Fibroblast of skin of scalp (primary cell): ENCODE data around the gene TTLL4.
"Not testable (repeated sequence)": the region's sequence is repeated elsewhere in the genome, so short reads cannot be mapped to it uniquely, and the experiment has no call there.

ENCODE experiments used
- DNase-seq: peaks from one replicate; pipeline ENCODE4 v3.0.0-alpha.2; 2013

Gene TTLL4

GRCh38 chr2:218745160-218745558, 34.5 kb downstream of the TTLL4 start:
- no peak for DNase-seq

GRCh38 chr2:218745559-218746469, 35.2 kb downstream of the TTLL4 start:
- DNase-seq = no peak

DNA sequence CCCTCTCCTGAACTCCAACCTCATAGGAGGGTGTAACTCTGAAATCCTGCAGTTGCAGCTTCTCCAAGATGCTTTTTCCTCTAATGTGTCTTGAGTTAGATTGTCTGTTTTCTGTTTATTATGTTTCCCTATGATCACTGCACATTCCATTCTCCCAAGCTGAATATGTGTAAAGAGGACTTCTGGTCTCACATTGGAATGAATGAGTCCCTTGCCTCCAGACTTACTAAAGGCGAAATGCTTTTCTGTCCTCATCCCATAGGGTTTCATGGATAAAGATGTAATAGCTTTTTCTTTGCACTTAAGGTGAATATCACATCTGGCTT, 35.8 kb downstream of the TTLL4 start:
- no peak for DNase-seq

GRCh38 chr2:218746960-218747359, 36.3 kb downstream of the TTLL4 start:
- DNase-seq = no peak

DNA sequence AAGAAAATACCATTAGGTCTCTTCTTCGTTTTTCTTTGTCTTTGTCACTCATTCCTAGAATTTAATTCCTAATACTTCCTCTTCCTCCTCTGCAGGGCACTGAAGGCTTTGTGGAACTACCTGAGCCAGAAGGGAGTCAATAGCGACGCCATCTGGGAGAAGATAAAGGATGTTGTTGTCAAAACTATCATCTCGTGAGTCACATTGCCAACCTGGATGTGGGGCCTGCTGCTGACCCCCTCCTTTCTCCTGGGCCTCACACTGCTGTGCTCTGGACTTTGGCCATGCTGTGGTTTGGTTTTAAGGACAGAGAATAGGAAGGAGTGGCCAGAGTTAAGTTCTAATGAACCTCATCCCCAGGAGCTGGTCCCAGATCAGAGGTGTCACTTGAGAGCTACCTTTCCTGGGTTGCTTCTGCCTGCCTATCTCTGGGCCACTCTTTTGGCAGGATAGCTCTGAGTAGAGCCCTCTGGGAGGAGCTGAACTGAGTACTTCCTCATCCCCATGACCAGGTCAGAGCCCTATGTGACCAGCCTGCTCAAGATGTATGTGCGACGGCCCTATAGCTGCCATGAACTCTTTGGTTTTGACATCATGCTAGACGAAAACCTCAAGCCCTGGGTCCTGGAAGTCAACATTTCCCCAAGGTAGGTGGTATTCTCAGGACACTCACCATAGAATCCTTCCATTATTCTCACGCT, 38.3 kb downstream of the TTLL4 start:
- no peak for DNase-seq

- no peak for DNase-seq
Observed at GRCh38 chr2:218754201-218754600, 43.6 kb downstream of the TTLL4 start.

- DNase-seq = no peak
Observed at GRCh38 chr2:218754781-218755180, 44.1 kb downstream of the TTLL4 start.

GRCh38 chr2:218755198-218755566, 44.5 kb downstream of the TTLL4 start:
- no peak for DNase-seq

GRCh38 chr2:218755567-218756404, 45.2 kb downstream of the TTLL4 start:
- no peak for DNase-seq

DNA sequence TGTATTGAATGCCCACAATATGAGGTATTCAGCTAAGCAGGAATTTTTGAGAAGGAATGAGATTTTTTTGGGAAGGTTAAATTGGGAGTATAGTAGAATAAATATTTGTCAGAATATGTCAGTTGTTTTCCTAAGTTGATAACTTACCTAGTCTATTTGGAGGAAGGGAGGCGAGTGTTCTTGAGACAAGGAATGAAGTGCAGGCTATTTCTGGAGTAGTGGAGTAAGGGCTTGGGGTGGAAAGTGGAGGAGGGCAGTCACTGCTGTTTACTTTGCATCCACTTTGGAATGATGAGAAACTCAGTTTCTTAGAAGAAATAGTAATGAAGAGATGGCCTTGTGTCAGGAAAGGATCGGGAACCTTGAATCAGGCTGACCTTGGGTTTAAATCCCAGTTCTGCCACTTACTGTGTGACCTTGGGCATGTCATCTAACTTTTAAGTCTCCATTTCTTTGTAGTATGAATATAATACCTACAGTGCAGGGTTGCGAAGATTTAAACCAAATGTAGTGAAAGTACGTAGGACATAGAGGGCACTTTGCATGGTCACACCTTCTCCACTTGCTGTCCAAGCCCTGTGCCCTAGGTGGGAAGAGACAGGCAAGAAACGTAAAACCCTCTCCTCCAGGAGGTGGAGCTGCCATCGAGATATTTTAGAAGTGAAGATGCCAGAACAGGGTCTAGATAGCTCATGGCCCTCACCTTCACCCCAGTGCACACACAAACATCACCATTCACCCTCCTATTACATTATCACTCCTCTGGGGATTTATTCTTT, 46.2 kb downstream of the TTLL4 start:
- DNase-seq = no peak

DNA sequence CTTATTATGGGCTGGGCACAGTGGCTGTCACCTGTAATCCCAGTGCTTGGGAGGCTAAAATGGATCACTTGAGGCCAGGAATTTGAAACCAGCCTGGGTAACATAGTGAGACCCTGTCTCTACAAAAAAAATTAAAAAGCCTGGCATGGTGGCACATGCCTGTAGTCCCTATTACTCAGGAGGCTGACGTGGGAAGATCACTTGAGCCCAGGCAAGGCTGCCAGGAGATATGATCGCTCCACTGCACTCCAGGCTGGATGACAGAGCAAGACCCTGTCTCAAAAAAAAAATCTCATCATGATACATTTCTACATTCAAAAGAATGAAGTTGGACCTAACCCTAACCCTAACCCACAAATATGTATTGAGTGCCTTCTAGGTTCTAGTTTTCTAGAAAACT, 51.2 kb downstream of the TTLL4 start:
- DNase-seq = no peak

DNA sequence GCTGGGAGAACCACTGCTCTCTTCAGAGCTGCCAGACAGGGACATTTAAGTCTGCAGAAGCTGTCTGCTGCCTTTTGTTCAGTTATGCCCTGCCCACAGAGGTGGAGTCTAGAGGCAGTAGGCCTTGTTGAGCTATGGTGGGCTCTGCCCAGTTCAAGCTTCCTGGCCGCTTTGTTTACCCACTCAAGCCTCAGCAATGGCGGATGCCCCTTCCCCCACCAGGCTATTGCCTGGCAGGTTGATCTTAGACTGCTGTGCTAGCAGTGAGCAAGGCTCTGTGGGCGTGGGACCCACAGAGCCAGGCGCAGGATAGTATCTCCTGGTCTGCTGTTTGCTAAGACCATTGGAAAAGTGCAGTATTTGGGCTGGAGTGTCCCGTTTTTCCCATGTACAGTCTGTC, 62.1 kb downstream of the TTLL4 start:
- DNase-seq = not testable (repeated sequence)

- DNase-seq = no peak
Observed at GRCh38 chr2:218773881-218774280, 63.2 kb downstream of the TTLL4 start.

- DNase-seq = no peak
Observed at GRCh38 chr2:218776488-218776887, 65.9 kb downstream of the TTLL4 start.

DNA sequence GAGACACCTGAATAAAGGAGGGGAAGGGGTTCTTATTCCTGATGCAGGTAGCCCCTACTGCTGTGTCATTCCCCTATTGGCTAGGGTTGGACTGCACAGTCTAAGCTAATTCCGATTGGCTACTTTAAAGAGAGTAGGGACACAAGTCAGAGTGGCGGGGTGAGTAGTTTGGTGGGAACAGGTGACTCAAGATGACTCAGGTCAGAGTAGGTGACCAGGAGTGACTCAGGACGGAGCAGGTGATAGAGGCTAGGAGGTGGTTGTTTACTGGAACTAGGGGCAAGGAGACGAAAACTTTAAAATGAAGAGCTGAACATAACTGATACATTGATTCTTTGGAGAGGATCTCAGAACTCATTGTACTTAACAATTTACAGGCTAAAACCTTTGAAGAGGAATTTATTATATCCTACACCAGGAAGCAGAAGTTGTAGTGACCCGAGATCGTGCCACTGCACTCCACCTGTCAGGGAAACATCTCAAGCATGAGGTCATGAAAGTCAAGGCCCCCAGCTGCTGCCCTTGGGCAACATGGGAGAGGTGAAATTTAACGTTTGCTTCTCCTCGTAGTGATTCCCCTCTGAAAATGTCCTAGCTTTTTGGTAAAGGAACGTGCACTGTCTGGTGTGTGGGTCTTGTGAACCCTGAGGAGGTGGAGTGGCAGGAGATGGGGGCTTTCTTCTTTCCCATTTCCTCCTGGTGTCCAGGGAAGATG, 66.8 kb downstream of the TTLL4 start:
- no peak for DNase-seq

GRCh38 chr2:218780046-218780445, 69.4 kb downstream of the TTLL4 start:
- DNase-seq = no peak

- no peak for DNase-seq
Observed at GRCh38 chr2:218780851-218781690, 70.4 kb downstream of the TTLL4 start.

DNA sequence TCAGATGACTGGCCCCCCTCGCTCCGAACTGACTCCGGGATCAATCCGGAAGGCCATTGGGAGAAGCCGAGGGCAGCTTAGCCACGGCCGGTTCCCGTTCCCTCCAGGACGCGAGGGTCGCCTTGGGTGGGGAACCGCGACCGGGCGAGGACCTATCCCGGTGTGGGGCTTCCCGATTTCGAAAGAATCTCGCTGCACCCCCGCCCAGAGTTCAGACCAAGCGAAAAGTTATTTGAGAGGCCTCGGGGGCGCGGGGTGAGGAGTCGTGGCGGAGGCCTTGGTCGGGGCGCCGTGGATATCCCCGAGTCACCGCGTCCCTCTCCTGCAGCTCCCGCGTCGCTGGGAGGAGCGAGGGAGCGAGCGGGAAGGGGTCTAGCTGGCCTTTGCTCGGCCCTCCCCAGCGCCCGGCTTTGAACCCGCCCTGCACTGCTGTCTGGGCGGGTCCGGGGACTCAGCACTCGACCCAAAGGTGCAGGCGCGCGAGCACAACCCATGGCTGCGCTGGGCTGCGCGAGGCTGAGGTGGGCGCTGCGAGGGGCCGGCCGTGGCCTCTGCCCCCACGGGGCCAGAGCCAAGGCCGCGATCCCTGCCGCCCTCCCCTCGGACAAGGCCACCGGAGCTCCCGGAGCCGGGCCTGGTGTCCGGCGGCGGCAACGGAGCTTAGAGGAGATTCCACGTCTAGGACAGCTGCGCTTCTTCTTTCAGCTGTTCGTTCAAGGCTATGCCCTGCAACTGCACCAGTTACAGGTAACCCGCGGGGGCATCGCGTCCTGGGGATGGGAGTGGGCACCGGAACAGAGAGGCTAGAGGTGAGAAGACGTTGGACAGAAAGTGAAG, 71.3 kb downstream of the TTLL4 start, which contains the start of gene CYP27A1:
Gene CYP27A1, plus strand, starts transcription at position 457 of the 837 bp plus-strand sequence. Its CDS starts 36 bp downstream, at position 493.
- DNase-seq = peak; percentile 19

- no peak for DNase-seq
Observed at GRCh38 chr2:218782528-218782844, 71.9 kb downstream of the TTLL4 start.

DNA sequence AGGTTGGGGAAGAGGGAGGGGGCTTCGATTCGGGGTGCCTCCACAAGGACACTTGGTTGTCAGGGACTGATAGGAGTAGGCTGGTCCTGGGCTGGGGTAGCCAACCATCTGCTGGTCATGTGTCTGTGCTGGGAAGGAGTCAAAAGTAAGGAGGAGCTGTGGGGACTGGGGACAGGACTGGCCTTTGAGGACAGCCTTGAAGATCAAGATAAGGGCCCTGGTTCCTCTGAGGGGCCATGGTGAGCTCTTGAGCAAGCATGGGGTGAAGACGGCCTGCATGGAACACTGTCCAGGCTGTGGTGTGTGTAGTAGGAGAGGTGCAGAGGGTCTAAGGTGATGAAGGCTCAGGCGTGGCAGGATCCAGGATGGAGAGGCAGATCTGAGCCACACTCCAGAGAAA, 73.1 kb downstream of the TTLL4 start:
- no peak for DNase-seq
